WI38 (cell line): ENCODE measurements around the gene ZFYVE21.

Experiments
- H3K4me3 ChIP-seq: 2 replicates; pipeline ENCODE4 v1.5.1; 2011; ENCODE audit warnings: low read depth, mild to moderate bottlenecking, control low read depth, low read length
- TF ChIP-seq, protein P1 (sequence below): IDR thresholded peaks from 2 replicates; pipeline ENCODE4 v1.5.1; 2012; ENCODE audit warnings: low read depth, mild to moderate bottlenecking, control low read depth, low read length

ZFYVE21 gene

DNA sequence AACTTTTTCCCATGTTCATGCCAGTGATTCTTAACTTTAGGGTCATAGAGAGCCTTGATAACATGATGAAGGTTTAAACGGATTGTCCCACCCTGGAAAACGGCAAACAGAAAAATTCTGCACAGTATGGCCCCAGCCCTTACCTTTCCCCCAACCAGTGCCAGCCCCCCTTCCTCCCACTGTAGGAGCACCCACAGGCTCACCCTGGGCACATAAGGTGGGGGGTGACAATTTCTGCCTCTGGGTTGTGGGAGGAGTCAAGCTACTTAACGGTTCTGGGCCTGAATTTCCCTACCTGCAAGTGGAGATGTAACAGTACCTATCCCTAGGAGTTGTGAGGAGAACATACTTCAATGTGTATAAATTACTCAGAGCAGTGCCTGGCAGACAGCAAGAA, 18.4 kb upstream of the ZFYVE21 start:
- no peak overlapping the region for H3K4me3 ChIP-seq
- TF ChIP-seq, protein P1, sequence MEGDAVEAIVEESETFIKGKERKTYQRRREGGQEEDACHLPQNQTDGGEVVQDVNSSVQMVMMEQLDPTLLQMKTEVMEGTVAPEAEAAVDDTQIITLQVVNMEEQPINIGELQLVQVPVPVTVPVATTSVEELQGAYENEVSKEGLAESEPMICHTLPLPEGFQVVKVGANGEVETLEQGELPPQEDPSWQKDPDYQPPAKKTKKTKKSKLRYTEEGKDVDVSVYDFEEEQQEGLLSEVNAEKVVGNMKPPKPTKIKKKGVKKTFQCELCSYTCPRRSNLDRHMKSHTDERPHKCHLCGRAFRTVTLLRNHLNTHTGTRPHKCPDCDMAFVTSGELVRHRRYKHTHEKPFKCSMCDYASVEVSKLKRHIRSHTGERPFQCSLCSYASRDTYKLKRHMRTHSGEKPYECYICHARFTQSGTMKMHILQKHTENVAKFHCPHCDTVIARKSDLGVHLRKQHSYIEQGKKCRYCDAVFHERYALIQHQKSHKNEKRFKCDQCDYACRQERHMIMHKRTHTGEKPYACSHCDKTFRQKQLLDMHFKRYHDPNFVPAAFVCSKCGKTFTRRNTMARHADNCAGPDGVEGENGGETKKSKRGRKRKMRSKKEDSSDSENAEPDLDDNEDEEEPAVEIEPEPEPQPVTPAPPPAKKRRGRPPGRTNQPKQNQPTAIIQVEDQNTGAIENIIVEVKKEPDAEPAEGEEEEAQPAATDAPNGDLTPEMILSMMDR = no peak

DNA sequence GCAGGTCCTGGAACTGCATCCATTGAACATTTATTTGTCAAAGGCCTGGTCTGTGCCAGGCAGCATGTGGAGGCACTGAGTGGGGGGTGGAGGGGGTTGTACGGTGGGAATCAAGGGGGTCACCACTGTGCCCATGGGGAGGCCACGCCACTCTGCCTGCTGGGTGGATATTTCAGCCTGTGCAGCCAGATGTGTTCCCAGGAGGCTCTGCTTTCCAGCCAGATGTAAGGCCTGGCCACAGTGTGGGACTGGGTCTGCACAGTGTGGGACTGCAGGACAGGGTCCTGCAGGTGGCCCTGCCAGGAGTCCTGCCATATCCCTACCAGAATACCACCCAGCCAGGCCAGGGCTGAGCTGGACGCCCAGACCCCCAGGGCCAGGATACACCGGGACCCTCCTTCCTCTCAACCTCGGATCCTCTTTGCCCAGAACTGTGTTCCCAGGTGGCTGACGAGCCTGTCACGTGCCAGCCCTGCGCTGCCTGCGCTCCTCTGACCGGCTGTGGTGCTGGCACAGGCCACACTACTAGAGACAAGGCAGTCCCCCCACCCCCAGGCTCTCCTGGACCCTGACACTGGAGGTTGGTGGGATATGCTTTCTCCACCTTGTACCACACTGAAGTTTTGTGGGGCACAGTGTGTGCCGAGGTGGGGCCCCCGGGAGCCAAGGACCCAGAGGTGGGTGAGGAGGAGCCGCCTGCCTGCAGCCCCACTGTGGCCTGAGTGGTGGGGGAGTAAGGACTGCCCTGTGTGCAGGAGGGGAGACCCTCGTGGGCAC, 17.8 kb upstream of the ZFYVE21 start:
- TF ChIP-seq, protein P1 = no peak
- H3K4me3 ChIP-seq = no peak overlapping the region

DNA sequence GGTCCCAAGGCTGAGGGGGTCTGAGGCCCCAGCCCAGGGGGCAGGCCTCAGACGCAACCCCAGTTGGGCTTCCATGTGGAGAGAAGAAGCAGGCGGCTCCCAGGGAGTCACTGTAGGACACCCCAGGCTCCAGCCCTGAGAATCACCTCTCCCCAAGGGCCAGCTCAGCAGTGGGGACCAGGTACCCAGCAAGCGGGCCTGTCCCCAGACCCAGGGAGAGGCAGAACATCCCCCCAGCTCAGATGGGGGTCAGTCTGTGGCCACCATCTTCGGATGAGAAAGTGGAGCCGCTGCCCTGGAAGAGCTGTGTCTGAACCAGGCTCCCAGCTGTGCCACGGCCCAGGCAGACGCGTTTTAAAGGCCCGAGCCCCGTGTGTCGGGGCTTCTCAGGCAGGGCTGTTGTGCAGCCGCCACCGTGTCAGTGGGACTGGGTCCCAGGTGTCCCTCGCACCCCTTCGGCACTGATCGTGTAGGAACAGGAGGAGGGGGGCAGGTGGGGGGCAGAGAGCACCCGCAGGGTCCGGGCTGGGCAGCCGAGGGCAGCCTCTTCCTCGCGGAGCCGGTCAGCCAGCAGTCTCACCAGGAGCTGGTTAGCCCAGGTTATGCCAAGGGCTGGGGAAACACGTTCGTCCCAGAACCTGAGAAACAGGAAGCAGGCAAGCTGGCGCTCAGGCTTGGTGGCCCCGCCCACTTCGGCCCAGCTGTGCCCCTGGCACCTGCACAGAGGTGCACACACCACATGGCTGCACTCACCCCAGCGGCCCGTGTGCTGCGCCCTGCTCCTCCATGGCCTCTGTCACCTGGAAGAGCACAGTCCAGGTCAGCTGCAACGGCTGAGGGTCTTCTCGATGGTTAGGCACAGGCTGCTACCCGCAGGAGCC, 17.0 kb upstream of the ZFYVE21 start:
- H3K4me3 ChIP-seq = no peak overlapping the region

DNA sequence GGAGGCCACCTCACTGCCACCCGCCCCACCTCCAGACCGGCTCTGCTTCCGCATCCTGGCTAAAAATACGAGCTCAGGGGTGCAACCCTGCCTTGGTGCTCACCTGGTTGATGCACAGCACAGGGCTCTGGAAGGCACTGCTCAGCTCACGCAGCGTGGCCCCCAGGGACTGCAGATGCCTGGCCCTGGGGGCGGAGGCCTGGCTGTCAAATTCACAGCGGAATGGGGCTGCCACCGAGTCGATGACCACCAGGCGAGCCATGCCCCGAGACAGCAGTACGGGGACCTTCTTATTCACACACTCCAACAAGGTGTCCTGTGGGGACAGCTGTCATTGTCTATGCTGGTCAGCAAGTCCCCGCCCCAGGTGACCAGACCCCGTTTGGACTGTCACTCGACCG, 16.3 kb upstream of the ZFYVE21 start:
- TF ChIP-seq, protein P1 = no peak
- H3K4me3 ChIP-seq = no peak overlapping the region

More for the DNA sequence above, 17.0 kb upstream of the ZFYVE21 start:
- TF ChIP-seq, protein P1 = no peak

DNA sequence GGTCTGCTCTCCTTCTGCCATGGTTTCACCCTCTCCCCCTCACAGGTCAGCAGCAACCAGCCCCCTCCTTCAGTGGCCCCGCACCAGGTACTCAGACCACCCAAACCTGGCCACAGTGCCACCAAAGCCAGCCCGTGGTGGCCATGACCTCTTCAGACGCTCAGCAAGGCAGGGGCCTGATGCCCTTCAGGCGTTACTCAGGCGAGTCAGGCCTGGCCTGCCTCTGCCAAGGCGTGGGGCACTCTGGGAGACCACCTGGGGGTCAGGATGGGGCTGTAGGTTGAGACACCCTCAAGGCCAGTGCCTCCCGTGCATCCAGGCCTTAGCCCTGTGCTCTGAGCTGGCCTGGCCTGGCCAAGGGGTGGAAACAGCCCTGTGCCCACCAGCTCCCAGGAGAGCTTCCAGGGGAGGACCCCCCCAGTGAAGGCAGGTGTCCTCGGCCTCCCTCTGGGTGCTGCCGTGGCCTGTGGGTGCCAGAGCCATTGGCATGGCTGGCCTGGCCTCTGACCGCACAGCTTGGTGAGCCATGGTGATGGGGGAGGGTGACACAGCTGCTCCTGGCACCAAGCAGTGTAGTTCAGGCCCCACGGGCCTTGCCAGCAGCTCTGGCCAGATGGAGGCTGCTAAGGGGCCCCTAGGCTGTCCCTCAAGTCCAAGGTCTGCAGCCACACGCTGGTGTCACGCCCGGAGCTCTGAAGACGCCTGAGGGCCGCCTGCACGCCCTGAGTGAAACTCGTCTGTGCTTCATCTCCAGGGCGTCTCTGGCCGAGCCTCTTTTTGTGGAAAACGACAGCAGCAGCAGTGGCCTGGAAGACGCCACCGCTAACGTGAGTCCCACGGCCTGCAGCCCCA, 15.5 kb upstream of the ZFYVE21 start:
- H3K4me3 ChIP-seq = no peak overlapping the region
- TF ChIP-seq, protein P1 = no peak

DNA sequence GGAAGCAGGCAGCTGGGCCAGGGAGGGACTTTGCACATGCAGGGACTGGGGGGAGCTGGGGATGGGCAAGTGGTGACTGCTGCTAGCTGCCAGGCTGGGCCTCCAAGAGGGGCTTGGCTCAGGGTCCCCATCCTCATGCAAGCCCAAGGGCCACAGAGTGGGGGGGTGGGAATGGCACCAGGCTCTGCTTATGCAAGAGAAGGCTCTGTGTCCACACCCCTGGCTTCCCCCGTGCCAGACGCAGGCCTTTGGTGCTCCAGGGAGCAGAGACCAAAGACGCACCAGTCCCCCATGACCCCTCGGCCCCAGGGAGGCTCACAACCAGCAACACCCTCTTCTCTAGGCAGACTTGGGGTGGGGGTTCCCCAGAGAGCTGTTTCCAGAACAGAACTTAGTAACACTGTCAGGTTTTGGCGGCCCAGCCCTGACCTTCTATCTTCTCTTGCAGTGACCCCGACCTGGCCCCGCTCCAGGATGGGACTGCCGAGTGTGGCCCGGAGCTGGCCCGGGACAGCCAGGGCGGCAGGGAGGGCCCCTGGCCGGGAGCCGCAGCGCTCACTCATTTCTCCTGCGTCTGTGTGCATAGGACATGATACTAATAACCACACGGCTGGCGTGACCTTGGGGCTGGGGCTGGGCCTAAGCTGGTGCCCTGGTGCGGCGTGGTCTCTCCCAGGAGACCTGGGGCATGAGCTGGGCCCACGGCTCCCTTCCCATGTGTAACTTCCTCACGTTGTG, 14.7 kb upstream of the ZFYVE21 start:
- TF ChIP-seq, protein P1 = no peak
- no peak overlapping the region for H3K4me3 ChIP-seq
